Bronchial epithelial cell (primary cell): ENCODE results near the gene MEX3A. TPM values are rescaled to one million over a fixed set of nuclear protein-coding genes. Genes with fewer than 3 reads are reported as not detected.

Experiments used
- DNase-seq: peaks from one replicate; pipeline ENCODE4 v3.0.0-alpha.2; 2010; ENCODE audit warnings: low read depth
- FAIRE-seq: peaks from 2 replicates; lab custom pipeline; 2011; peaks lifted over from hg19 to GRCh38; lab: Jason Lieb, UNC
- H3K27me3 ChIP-seq: 2 replicates; pipeline ENCODE4 v1.5.1; 2011; ENCODE audit warnings: low read length; ENCODE audit not compliant: control insufficient read depth, insufficient read depth
- H3K36me3 ChIP-seq: 2 replicates; pipeline ENCODE4 v1.5.1; 2011; ENCODE audit warnings: low read length; ENCODE audit not compliant: control insufficient read depth, insufficient read depth
- H3K4me3 ChIP-seq: 2 replicates; pipeline ENCODE4 v1.5.1; 2011; ENCODE audit warnings: mild to moderate bottlenecking, low read depth, low read length, control low read depth
- total RNA-seq: library from RNA; depleted of rRNA; stranded (reverse); fragments of >200 nt; gene quantifications from 2 replicates; pipeline ENCODE4 v1.2.1, GENCODE V29; 2014
- TF ChIP-seq, protein P1 (sequence below): IDR thresholded peaks from 2 replicates; pipeline ENCODE4 v1.5.1; 2011; ENCODE audit warnings: mild to moderate bottlenecking, moderate library complexity, low read length, control low read depth, inconsistent platforms; ENCODE audit not compliant: insufficient read depth, severe bottlenecking

The MEX3A gene
- total RNA-seq, 1 donor from 2014 or later = 0.53 TPM

DNA sequence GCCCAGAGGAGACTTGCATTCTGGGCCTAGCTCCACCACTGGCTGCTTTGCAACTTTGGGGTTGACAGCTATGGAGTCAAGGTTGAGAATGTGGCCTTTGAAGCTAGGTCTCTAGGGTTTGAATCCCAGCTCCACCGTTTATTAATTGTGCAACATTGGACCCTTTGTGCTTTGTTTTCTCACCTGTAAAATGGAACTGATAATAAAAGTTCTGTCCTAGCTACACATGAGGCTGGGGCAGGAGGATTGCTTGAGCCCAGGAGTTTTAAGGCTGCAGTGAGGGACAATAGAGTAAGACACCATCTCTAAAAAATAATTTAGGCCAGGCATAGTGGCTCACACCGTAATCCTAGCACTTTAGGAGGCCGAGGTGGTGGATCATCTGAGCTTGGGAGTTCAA, 17.0 kb upstream of the MEX3A start:
- Histone ChIP-seq H3K36me3 (no peaks in the 10 kb centered on the region), H3K27me3 (no peaks in the 10 kb centered on the region), H3K4me3 (no peak overlapping the region)
- TF ChIP-seq, protein P1, sequence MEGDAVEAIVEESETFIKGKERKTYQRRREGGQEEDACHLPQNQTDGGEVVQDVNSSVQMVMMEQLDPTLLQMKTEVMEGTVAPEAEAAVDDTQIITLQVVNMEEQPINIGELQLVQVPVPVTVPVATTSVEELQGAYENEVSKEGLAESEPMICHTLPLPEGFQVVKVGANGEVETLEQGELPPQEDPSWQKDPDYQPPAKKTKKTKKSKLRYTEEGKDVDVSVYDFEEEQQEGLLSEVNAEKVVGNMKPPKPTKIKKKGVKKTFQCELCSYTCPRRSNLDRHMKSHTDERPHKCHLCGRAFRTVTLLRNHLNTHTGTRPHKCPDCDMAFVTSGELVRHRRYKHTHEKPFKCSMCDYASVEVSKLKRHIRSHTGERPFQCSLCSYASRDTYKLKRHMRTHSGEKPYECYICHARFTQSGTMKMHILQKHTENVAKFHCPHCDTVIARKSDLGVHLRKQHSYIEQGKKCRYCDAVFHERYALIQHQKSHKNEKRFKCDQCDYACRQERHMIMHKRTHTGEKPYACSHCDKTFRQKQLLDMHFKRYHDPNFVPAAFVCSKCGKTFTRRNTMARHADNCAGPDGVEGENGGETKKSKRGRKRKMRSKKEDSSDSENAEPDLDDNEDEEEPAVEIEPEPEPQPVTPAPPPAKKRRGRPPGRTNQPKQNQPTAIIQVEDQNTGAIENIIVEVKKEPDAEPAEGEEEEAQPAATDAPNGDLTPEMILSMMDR = no peak
- no peak for FAIRE-seq
- no peak for DNase-seq

DNA sequence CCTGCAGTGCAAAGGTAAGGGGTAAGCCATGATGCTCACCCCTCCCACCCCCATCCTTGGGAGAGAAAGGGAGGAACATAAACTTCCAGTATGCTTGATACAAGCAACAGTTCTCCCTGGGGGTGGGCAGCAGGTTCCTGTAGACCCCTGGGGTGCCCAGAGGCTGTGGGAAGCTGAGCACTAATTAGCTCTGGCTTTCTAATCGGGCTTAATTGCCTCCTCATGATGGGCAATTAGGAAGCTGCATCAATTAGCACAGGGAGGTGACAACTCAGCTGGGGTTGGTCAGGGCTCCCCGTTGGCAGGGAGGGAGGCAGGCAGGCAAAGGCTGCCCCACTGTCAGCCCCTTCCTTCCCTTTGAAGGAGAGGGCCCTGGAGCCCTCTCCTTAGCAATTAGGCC, 16.5 kb upstream of the MEX3A start:
- H3K36me3 ChIP-seq = no peaks in the 10 kb centered on the region
- FAIRE-seq = no peak
- TF ChIP-seq, protein P1 = no peak

GRCh38 chr1:156097499-156098178, 15.4 kb upstream of the MEX3A start:
- no peak for DNase-seq
- H3K4me3 ChIP-seq = no peak overlapping the region
- TF ChIP-seq, protein P1 = no peak
- FAIRE-seq = no peak
- no peaks in the 10 kb centered on the region for H3K36me3 ChIP-seq
- H3K27me3 ChIP-seq = no peaks in the 10 kb centered on the region

More for the DNA sequence above, 16.5 kb upstream of the MEX3A start:
- H3K4me3 ChIP-seq = no peak overlapping the region
- no peak for DNase-seq
- no peaks in the 10 kb centered on the region for H3K27me3 ChIP-seq

DNA sequence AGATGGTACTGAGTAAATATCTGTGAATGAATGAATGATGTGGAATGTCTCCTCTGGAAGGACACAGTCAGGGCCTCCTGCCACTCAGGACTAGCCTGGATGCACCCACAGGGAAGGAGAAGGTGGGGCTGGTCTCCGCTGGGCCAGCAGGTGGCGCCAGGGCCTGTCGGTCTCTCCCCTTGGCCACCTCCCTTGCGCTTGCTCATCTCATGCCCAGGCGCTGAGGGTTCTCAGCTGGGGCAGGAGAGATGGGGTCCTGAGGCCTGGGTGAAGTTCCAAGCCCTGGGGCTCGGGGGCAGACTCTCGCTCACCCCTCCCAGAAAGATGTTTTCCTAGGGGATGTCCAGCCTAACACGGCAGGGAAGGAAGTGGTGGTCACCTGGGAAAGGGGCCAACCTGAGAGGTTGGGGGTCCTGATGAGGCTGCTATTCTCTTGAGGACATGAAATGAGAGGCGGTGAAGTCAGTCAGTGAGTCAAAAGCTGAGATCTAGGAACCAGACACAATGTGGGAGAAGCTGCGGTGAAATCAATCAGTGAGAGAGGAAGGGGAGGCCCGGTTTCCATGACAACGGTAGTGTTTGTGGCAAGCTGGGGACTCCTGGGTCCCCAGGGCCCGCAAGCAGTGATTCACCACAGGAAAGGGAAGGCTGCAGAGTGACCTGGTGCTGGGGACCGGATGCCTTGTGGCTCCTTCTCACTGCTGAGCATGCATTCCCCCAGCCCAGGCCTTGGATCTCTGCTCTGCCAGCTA, 14.6 kb upstream of the MEX3A start:
- DNase-seq = peak; percentile 70
- Histone ChIP-seq H3K36me3 (no peaks in the 10 kb centered on the region), H3K27me3 (no peaks in the 10 kb centered on the region), H3K4me3 (no peak overlapping the region)
- TF ChIP-seq, protein P1 = peak; percentile 99
- FAIRE-seq = no peak

DNA sequence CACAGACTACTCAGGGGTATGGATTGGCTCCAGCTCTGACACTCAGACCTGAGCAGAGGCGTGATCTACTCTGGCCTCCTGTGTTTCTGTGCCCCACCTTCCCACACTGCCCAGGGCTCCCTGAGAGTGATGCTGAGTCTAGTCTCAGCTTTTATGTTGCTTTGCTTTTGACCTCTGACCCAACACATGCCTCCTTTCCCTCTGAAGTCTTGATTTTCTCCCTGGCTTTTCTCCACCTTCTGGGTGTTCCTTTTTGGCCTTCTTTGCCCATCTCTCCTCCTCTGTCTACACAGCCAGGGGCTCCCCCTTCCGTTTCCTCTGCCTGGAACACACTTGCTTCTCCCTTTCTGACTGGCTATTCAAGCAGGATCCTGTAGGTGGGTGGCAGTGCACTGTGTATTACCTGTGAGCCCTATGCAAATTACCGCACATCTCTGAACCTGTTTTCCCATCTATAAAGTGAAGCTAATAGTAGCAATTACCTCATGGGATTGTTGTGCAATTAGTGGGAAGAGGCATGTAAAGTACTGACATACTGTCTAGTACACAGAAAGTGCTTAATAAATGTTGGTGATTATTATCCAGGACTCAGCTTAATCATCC, 13.7 kb upstream of the MEX3A start:
- Histone ChIP-seq H3K36me3 (no peaks in the 10 kb centered on the region), H3K27me3 (no peaks in the 10 kb centered on the region), H3K4me3 (no peak overlapping the region)
- TF ChIP-seq, protein P1 = no peak
- DNase-seq (peak; percentile 85), FAIRE-seq (no peak)
